ENCODE data around the gene TRPC4AP. TPM values are rescaled to one million over a fixed set of nuclear protein-coding genes. Genes with fewer than 3 reads are reported as not detected.

TRPC4AP gene
- total RNA-seq, 6 donors from 2014 or later: 64.3 to 118 (median 80.5) TPM

DNA sequence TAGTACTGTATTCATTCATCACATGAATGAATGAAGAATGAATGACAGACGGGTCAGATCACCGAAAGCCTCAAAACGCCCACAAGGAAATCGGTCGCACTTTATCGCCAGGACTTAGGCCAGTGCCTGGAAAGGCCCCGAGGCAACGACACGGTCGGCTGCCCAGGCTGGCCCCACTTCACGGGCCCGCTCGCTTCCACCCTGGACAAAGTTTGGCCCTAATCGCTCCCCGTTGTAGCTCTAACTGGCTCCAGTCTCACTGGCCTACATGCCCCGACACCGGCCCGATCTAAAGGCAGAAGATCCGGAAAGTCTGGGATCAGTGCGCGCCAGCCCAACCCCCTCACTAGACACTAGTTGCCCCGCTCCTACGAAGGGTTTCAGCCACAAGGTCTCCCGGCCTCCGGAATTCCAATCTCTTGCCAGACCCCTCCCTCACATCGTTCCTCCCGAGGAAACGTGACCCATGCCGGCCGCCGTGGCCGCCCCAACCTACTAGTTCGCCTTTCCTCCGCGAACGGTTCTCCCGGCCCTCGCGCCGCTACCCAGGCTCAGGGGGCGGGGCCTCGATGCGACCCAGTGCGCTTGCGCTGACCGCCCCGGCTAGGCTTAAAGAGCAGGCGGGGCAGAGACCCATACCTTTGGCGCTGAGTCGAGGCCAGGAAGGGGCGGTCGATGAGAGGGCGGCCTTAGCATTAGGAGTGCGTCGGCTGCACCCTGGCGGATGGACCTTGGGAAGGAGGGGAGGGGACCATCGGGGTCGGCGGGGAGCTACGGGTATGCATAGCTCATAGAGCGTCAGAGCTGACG, 137.2 kb downstream of the TRPC4AP start, which contains the start of the genes GSS and MYH7B:
Gene GSS, minus strand, starts transcription at position 576 of the 810 bp plus-strand sequence. CDS start 3,954 bp downstream, outside the sequence.
Gene MYH7B, plus strand, starts transcription at position 638 of the 810 bp plus-strand sequence. CDS start 22,138 bp downstream, outside the sequence.
- peak in 3 of 4 donors; percentile 60 to 87 (median 87) for TF ChIP-seq POLR2A (IDR thresholded peaks at IDR 0.05)
- TF ChIP-seq CTCF (IDR thresholded peaks at IDR 0.05): peak; percentile 34 to 90 (median 68)
- peak in 1 of 4 donors; percentile 11 for TF ChIP-seq EP300 (IDR thresholded peaks at IDR 0.05)
- peak; percentile 81 to 97 for TF ChIP-seq POLR2AphosphoS5 (IDR thresholded peaks at IDR 0.05)
- 0 to 1% methylated on average over 37 to 57 of the region's 62 CpGs for WGBS, 2 donors
- DNase-seq (peak; percentile 98 to 100), ATAC-seq (ENCODE audit: low FRiP score in 2 of 2) (peak; percentile 98)
- Histone ChIP-seq H3K4me1 (peaks cover 8 to 15% (median 11%) of the 10 kb centered on the region in 4 donors), H3K9me3 (no peaks in the 10 kb centered on the region), H3K4me3 (peak within 1 kb of the TSS; percentile 55 to 77 (median 64)), H3K27ac (peak within 1 kb of the TSS; percentile 83 to 95 (median 92)), H3K27me3 (no peaks in the 10 kb centered on the region), H3K36me3 (peaks cover 0 to 10% (median 2%) of the 10 kb centered on the region in 4 donors)

- DNase-seq: no peak
- Histone ChIP-seq H3K4me1 (peaks cover 8 to 15% (median 11%) of the 10 kb centered on the region in 4 donors), H3K9me3 (no peaks in the 10 kb centered on the region), H3K27me3 (no peaks in the 10 kb centered on the region), H3K27ac (peak overlapping the region; percentile 83 to 95 (median 92)), H3K4me3 (peak overlapping the region; percentile 55 to 77 (median 64)), H3K36me3 (peaks cover 0 to 14% (median 2%) of the 10 kb centered on the region in 4 donors)
- 15 to 16% methylated on average over 13 of the region's 13 CpGs for whole genome bisulfite sequencing, 2 donors
- ATAC-seq (ENCODE audit: low FRiP score in 2 of 2): peak in 1 of 2 donors; percentile 37
- TF ChIP-seq CTCF (IDR thresholded peaks at IDR 0.05) (no peak), POLR2A (IDR thresholded peaks at IDR 0.05) (no peak), EP300 (IDR thresholded peaks at IDR 0.05) (no peak), POLR2AphosphoS5 (IDR thresholded peaks at IDR 0.05) (no peak)
These were observed 137.7 kb downstream of the TRPC4AP start for GRCh38 chr20:34954904-34955230.

DNA sequence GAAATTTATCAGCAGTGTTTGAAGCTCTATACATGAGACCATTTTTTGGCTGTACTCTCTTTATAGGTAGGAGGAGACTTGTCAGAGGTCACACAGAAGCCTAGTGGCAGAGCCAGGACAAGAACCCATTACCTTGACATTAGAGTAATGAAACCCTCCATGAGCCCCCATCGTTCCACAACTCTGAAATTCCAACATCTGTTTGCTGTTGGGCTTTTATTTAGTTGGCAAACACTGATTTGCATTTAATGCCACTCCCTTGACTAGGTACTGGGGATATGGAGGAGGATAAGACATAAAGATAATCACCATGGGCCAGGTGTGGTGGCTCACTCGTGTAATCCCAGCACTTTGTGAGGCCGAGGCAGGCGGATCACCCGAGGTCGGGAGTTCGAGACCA, 138.6 kb downstream of the TRPC4AP start:
- ATAC-seq (ENCODE audit: low FRiP score in 2 of 2): no peak
- Histone ChIP-seq H3K27me3 (no peaks in the 10 kb centered on the region), H3K27ac (no peak overlapping the region), H3K36me3 (peaks cover 0 to 21% (median 2%) of the 10 kb centered on the region in 4 donors), H3K9me3 (no peaks in the 10 kb centered on the region), H3K4me3 (no peak overlapping the region), H3K4me1 (peaks cover 8 to 15% (median 11%) of the 10 kb centered on the region in 4 donors)
- TF ChIP-seq EP300 (IDR thresholded peaks at IDR 0.05) (no peak), POLR2A (IDR thresholded peaks at IDR 0.05) (no peak), CTCF (IDR thresholded peaks at IDR 0.05) (no peak), POLR2AphosphoS5 (IDR thresholded peaks at IDR 0.05) (no peak)
- no peak for DNase-seq
- WGBS, 2 donors: 88 to 92% methylated on average over 7 of the region's 7 CpGs

- Histone ChIP-seq H3K27ac (no peak overlapping the region), H3K4me1 (peaks cover 8 to 15% (median 11%) of the 10 kb centered on the region in 4 donors), H3K36me3 (peaks cover 0 to 25% (median 2%) of the 10 kb centered on the region in 4 donors), H3K4me3 (no peak overlapping the region), H3K9me3 (no peaks in the 10 kb centered on the region), H3K27me3 (no peaks in the 10 kb centered on the region)
- WGBS, 2 donors: 77 to 90% methylated on average over 5 of the region's 5 CpGs
- ATAC-seq (ENCODE audit: low FRiP score in 2 of 2) (no peak), DNase-seq (no peak)
- TF ChIP-seq CTCF (IDR thresholded peaks at IDR 0.05) (no peak), POLR2A (IDR thresholded peaks at IDR 0.05) (no peak), POLR2AphosphoS5 (IDR thresholded peaks at IDR 0.05) (no peak), EP300 (IDR thresholded peaks at IDR 0.05) (no peak)
These were observed 139.9 kb downstream of the TRPC4AP start for GRCh38 chr20:34952671-34953070.

Small RNA genes within 50 kb of the gene (small RNA-seq; reads per million reads assigned to genes)
- 0.06 to 0.43 (median 0.26) reads per million in 4 donors for gene MIR499A
- gene RF00275: 0 reads per million in 4 donors
- gene RNU6-407P: 0 reads per million in 4 donors

Other genes with a start within 250 kb of the TRPC4AP start
- gene GGT7, start 220.0 kb downstream of the TRPC4AP start, total RNA-seq: 10 to 100 TPM; 12.9 to 49.2 (median 25.1) TPM
- gene ACSS2, start 216.2 kb downstream of the TRPC4AP start, total RNA-seq: 100 to 1,000 TPM; 110 to 377 (median 203) TPM
- gene GSS, start 137.0 kb downstream of the TRPC4AP start, total RNA-seq: 100 to 1,000 TPM in 1 of 6 donors, 10 to 100 TPM in 5; 26.1 to 106 (median 34.3) TPM
- 10 to 100 TPM in 1 of 6 donors, 1 to 10 TPM in 1, under 1 TPM in 3, not detected in 1; 0.51 to 11.5 (median 0.91) TPM for gene MYH7B, start 136.9 kb downstream of the TRPC4AP start, total RNA-seq
- gene EDEM2, start 54.5 kb upstream of the TRPC4AP start, total RNA-seq: 10 to 100 TPM; 22.0 to 46.2 (median 35.6) TPM
- 10 to 100 TPM in 4 of 6 donors, 1 to 10 TPM in 2; 5.2 to 24.7 (median 11.6) TPM for gene PROCR, start 79.3 kb upstream of the TRPC4AP start, total RNA-seq
- 10 to 100 TPM in 5 of 6 donors, 1 to 10 TPM in 1; 7.3 to 25.4 (median 15.6) TPM for gene MMP24, start 133.9 kb upstream of the TRPC4AP start, total RNA-seq
- gene MMP24OS, start 185.3 kb upstream of the TRPC4AP start, total RNA-seq: 100 to 1,000 TPM in 1 of 6 donors, 10 to 100 TPM in 5; 27.8 to 145 (median 42.6) TPM
- gene EIF6, start 192.0 kb upstream of the TRPC4AP start, total RNA-seq: 100 to 1,000 TPM in 2 of 6 donors, 10 to 100 TPM in 4; 57.5 to 106 (median 88.7) TPM
- not detected for gene FAM83C, start 199.6 kb upstream of the TRPC4AP start, total RNA-seq

Measured in upper lobe of left lung (tissue), 6 donors.